GM21390 (cell line): ENCODE data around the gene RTP4.

ENCODE experiments used
- ATAC-seq: cut with Tn5 transposase; IDR thresholded peaks from one replicate; pipeline ENCODE4 v1.9.1; 2021; ENCODE audit not compliant: unreplicated experiment

RTP4 gene

DNA sequence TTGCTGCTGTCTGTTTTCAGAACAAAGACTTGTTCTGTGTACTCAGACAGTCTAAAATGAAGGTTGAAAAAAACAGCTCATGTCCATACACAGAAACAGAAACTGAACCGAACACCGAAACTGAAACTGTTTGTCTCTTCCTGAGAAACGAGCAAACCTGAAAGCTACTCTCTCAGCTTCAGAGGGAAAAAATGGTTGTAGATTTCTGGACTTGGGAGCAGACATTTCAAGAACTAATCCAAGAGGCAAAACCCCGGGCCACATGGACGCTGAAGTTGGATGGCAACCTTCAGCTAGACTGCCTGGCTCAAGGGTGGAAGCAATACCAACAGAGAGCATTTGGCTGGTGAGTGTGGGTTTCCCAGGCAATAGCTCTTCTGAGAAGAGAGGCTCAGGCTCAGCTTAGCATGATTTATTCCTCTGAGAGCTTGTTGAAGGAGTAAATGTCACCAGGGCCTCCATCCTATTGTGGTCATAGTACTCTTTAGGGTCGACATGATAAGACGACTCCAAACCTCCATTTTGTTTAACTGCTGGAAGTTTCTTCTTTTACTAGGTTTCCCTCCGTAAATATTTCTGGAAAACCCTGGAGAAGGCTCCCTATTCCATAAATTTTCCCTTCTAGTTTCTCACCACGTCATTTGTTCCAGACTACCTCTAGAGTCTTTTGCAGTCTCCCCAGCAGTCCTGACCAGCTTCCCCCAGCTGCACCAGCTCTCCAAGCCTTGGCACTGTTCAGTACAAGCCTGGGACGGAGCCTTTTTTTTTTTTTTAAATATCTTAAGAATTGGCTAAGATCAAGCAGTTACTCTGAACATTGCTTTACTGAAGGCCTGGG is at the start of gene RTP4:
RTP4 (plus strand) TSS at position 135 of the 838 bp plus-strand sequence; CDS start at position 192, 57 bp downstream.
- peak; percentile 95 for ATAC-seq

DNA sequence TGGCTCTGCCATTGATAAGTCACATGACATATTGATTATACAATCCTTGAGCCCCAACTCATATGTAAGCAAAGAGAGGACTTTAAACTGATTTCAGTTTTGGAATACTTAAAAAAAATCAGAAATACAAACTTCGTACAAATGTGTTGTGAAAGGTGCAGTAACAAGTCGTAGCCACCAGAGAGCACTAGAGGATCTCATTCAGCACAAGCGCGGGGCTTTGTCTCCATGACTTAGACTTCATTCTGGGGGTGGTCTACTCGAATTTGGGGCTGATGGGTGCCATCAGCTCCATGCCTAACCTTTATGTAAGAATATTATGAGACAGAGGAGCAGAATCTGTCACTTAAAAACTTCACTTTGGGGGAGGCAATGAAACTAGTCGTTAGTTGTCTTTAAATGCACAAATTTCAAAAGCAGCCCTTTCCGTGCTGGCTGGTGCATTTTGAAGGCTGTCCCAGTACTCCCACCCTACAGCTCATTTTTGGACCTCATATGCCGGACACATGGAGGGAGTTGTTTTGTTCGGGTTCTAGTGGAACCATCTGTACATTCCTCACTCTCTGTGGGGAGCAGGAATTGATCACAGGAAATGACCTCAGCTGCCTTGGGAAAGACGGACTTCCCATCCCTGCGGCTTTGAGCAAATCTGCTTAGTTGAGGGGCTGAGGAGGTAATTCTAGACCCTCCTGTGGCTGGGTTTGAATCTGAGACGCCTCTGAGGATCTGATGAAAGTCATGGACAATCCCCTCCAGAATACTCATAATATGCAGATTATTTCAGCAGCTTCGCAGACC is 49.2 kb upstream of the RTP4 start:
- ATAC-seq, result no peak

DNA sequence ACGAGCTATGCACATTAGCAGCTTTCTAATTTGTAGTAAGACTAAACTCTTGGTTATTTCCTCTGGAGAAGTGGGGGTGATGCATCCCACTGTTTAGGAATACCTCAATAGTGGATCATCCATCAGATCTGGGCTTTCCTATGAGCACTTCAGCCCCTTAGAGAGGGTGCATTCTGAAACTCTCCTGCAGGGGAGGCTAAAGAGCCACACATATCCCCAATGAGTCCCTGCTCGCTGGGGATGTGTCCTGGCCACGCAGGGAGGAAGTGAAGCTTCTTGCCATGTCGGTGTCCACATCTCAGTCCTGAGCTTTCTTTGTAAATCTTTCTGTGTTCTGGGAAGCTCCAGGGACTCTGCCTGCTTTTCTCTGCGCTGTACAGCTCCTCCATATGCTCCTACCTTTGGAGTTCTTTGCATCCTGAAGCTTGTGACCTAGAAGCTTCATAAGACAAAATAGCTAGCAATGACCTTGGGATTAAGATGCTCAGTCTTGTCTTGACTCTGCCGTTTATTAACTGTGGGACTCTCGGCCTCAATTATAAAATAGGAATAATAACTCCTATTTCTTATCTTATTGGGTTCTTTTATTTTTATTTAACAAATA is 48.4 kb upstream of the RTP4 start:
- ATAC-seq, result peak; percentile 77

GRCh38 chr3:187321766-187322165 is 46.4 kb upstream of the RTP4 start:
- ATAC-seq, result no peak

- no peak for ATAC-seq
Observed at GRCh38 chr3:187322291-187322690, 45.9 kb upstream of the RTP4 start.

DNA sequence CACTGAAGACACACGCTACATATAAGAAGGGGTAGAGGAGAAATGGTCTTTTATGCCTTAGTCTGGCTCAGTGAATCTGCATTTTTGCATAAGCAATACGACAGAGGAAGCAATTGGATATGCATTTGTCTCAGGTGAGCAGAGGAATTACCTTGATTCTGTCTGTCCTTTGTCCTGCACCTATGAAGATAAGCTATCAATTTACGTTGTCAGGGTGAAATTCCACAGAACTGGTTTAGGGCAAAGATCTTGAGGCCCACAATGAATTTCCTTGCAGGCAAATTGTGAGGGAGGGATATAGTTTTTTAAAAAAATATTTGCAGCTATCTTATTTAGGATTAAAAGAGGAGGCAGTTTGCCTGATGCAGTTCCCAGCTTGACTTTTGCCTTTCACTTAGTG is 45.1 kb upstream of the RTP4 start:
- no peak for ATAC-seq

- no peak for ATAC-seq
Observed at GRCh38 chr3:187325632-187326031, 42.6 kb upstream of the RTP4 start.

GRCh38 chr3:187327845-187328244 is 40.3 kb upstream of the RTP4 start:
- ATAC-seq, result no peak

GRCh38 chr3:187328691-187329090 is 39.5 kb upstream of the RTP4 start:
- no peak for ATAC-seq

DNA sequence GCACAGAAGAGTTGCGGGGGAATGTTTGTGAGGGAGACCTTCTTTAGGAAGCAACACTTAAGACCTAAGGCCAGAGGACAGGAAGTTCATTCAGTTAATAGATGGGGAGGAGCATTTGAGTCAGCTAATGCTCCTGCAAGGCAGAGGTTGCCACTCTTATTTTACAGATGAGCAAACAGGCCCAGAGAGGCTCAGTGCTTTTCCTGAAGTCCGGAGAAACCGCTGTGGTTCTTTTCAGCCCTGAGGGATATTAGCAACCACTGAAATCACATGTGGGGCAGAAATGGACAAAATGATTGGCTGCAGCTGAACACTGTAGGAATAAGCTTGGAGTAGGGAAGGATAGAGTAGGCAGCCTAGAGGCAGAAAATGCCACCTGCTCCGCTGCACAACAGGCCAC is 33.3 kb upstream of the RTP4 start:
- ATAC-seq, result no peak

DNA sequence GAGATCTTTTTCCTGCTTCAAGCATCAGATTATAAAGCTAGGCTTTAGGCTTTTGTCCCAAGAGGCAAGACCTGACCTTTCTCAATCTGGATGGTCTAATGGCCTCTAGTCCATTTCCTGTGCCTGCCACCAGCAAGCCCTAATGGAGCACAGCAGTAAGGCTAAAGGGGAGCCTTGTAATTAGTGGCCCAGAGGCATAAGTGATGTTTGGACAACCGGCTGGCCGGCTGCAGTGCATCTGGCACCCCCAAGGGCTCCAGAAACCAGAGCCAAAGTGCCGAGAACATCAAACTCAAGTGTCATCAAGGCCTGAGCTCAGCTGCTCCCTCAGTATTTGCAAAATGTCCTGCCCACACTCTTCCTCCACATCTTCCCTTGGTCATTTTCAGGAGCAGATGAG is 31.9 kb upstream of the RTP4 start:
- ATAC-seq, result no peak

GRCh38 chr3:187340578-187340977 is 27.6 kb upstream of the RTP4 start:
- ATAC-seq, result no peak

- ATAC-seq, result no peak
Observed at GRCh38 chr3:187342255-187342654, 25.9 kb upstream of the RTP4 start.

DNA sequence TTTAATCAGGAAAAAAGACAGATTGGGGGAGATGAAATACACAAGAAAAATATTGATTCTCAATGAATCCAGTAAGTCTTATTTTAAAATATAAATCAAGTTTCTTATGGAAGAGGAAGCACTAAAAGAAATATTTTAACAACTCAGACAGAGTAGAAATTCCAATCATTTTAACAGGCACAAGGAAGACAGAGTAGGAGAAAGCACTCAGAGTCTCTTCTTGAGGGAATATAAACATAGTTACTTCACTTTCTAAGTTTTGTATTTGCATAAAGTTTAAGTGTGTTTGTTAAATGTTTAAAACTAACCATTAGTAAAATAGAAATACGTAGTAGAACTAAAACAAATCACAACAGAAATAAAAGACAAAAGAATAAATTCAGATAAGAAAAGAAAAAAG is 24.5 kb upstream of the RTP4 start:
- no peak for ATAC-seq

DNA sequence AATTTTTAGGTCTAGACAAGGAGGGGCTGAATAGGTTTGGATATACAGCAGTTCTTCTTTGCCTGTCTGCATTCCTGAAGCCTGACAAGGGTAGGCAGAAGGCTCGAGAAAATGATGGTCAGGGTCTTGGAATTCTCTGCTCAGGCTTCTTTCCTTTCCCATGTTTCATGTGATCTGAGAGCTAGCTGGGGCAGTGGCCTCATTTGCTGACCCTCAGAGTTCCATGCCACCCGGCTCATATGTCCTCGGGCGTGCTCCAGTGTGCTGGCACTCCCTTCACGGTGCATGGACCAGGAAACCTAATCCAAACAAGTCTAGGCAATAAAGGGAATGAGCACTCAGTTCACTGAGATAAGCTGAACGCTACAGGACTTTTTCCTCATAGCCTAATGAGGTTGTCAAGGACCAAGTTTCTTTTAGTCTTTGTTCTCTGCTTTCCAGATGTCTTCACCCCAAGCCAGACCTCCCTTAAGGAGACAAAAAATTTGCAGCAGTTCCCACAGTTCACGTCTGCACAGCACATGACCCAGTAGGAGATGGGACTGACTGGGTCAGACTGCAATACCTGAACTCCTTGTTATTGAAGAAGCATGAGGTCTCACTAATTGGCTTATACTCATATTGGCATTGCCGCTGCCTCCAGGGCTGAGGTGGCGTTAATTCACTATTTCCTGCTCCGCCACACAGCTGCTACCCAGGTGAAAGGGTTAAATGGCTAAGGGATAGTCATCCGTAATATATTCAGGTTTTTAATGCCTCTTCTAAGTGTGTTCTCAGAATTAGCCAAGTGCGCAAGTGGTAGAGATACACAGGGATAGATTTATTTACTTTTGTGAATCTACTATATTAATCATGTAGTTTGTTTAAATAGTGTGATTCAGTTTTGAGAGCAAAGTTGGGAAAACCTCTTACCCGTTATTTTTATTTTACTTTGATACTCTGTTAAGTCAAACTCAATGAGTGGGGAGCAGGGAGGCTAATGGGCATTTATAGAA is 15.3 kb upstream of the RTP4 start:
- no peak for ATAC-seq

DNA sequence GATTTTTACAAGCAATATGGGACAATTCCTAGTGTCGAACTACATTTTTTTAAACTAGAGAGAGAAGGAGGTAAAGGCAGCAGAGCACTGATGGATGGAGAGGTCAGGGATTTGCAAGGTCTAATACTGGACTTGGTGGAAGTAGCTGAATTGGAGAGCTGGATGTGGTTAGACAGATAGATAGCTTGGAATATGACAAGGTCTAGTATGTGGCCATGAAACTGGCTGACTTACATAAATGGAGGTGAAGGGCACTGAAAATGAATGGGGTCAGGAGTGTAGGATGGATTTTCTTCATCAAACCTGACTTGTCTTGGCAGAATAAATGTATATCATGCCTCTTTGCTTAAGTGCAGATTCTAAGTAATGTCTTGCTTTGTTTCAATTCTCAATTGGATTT is 10.1 kb upstream of the RTP4 start:
- ATAC-seq, result no peak

DNA sequence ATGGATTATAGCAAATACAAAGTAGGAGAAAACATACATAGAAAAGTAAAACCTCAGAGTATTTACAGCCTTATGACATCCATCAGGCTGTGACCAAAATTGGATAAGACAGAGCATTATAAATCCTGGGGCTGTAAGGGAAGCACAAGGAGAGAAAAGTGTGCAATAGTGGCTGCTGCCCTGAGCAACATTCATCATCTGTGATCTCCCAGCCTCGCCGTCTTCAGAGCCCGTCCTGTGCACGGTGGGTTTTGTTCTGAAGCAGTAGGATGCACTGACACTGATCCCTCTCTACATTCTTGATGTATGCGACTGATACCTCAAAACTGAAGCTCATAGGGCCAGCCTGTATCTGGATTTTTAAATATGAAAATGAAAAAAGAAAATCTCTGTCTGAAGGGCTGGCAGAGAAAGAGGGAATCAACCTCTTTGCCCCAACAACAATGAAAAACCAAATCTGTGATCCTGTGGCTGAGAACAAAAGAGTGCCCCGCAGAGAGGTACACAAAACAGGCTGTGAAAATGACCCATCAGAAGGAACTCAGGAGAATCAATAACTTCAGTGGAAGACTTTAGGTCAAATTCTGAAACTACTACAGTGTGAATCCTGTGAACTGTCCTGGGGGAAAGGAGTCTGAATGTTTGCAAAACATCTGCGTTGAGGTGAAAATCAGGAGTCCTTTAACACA is 8.2 kb upstream of the RTP4 start:
- no peak for ATAC-seq

DNA sequence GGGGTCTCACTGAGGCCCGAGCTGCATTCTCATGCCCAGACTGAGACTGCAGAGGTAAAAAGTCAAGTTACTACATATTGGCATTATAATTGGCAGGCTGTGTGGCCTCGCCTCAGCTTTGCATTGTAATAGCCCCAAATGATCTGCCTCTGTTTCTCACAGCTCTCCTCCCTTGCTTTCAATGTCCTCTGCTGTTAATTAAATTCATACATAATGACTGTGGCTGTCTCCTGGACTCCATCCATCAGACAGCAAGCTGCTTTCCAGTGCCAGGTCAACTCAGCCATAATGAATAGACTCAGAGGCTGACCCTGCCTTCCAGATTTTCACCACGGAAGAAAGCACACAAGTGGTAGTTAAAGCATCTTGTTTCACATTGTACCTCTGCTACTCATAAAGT is 7.6 kb upstream of the RTP4 start:
- ATAC-seq, result no peak

- no peak for ATAC-seq
Observed at GRCh38 chr3:187361835-187362234, 6.3 kb upstream of the RTP4 start.

GRCh38 chr3:187367561-187368103 is 553 bp upstream of the RTP4 start:
- no peak for ATAC-seq
